Fibroblast of lung (primary cell): Measurements from ENCODE around the gene PAK6. TPM values are rescaled to one million over a fixed set of nuclear protein-coding genes. Genes with fewer than 3 reads are reported as not detected.

Experiments
- DNase-seq, 2 donors: peaks; one replicate each; pipeline versions ENCODE4 v3.0.0 to v3.0.0-alpha.2; 2010; ENCODE audit warnings: low read depth in 2 of 2
- H2AFZ ChIP-seq: 2 replicates; pipeline ENCODE4 v1.5.1; 2012; ENCODE audit warnings: low read length, control low read depth, inconsistent platforms
- H3K27ac ChIP-seq: 2 replicates; pipeline ENCODE4 v1.5.1; 2011; ENCODE audit warnings: low read length, control low read depth; ENCODE audit not compliant: insufficient read depth
- H3K27me3 ChIP-seq: 2 replicates; pipeline ENCODE4 v1.5.1; 2011; ENCODE audit warnings: mild to moderate bottlenecking, low read length; ENCODE audit not compliant: control insufficient read depth, insufficient read depth
- H3K36me3 ChIP-seq: 2 replicates; pipeline ENCODE4 v1.5.1; 2011; ENCODE audit warnings: low read length; ENCODE audit not compliant: control insufficient read depth, insufficient read depth
- H3K4me1 ChIP-seq: 2 replicates; pipeline ENCODE4 v1.5.1; 2011; ENCODE audit warnings: low read length; ENCODE audit not compliant: control insufficient read depth, insufficient read depth; ENCODE audit errors: extremely low read depth
- H3K4me2 ChIP-seq: 2 replicates; pipeline ENCODE4 v1.5.1; 2011; ENCODE audit warnings: low read length, control low read depth; ENCODE audit not compliant: insufficient read depth; ENCODE audit errors: extremely low read depth
- H3K4me3 ChIP-seq, 4 experiments: fragments of 200-600 bp in 1 of 4; sonication (generic) in 1 of 4; replicated peaks in 1 of 4; 2 replicates each; pipeline ENCODE4 v1.5.1; 2011 to 2016; ENCODE audit warnings: low read length in 4 of 4, low read depth in 3 of 4, mild to moderate bottlenecking in 3 of 4, control low read depth in 2 of 4, inconsistent platforms in 1 of 4, mixed read lengths in 1 of 4; ENCODE audit not compliant: insufficient read depth in 1 of 4; ENCODE audit errors: control extremely low read depth in 1 of 4
- H3K79me2 ChIP-seq: 2 replicates; pipeline ENCODE4 v1.5.1; 2012; ENCODE audit warnings: mild to moderate bottlenecking, low read length, inconsistent platforms; ENCODE audit not compliant: control insufficient read depth, insufficient read depth
- H3K9ac ChIP-seq: 2 replicates; pipeline ENCODE4 v1.5.1; 2011; ENCODE audit warnings: mild to moderate bottlenecking, low read length, control low read depth; ENCODE audit not compliant: insufficient read depth
- H3K9me3 ChIP-seq: 2 replicates; pipeline ENCODE4 v1.5.1; 2012; ENCODE audit warnings: low read depth, low read length; ENCODE audit not compliant: control insufficient read depth, insufficient read depth
- H4K20me1 ChIP-seq: 2 replicates; pipeline ENCODE4 v1.5.1; 2011; ENCODE audit warnings: low read length; ENCODE audit not compliant: control insufficient read depth, insufficient read depth; ENCODE audit errors: extremely low read depth
- CTCF ChIP-seq, 2 donors: IDR thresholded peaks in 1 of 2; conservative IDR thresholded peaks in 1 of 2; 1 replicate in 1 of 2; 2 replicates in 1 of 2; pipeline ENCODE4 v1.5.1; 2011 to 2012; ENCODE audit warnings: low read length in 2 of 2, control low read depth in 1 of 2, inconsistent platforms in 1 of 2, low read depth in 1 of 2, mild to moderate bottlenecking in 1 of 2
- EZH2 ChIP-seq: IDR thresholded peaks from 2 replicates; pipeline ENCODE4 v1.5.1; 2012; ENCODE audit warnings: low read length, control low read depth, mild to moderate bottlenecking; ENCODE audit errors: missing control alignments
- polyA plus RNA-seq, 2 donors: library from polyadenylated mRNA; depleted of rRNA in 1 of 2; stranded (reverse) in 1 of 2; unstranded in 1 of 2; fragments of >200 nt; gene quantifications; 2 replicates each; pipeline ENCODE4 v1.2.1, GENCODE V29; 2011 to 2012; ENCODE audit warnings: missing spikeins in 1 of 2
- total RNA-seq: library from RNA; depleted of rRNA; stranded (reverse); fragments of >200 nt; gene quantifications from 2 replicates; pipeline ENCODE4 v1.2.1, GENCODE V29; 2014

PAK6 gene
- total and polyA plus RNA-seq, 2 donors (not counting 1 experiment from before 2014, with no cell fraction given): 0.03 TPM; not detected in 1

DNA sequence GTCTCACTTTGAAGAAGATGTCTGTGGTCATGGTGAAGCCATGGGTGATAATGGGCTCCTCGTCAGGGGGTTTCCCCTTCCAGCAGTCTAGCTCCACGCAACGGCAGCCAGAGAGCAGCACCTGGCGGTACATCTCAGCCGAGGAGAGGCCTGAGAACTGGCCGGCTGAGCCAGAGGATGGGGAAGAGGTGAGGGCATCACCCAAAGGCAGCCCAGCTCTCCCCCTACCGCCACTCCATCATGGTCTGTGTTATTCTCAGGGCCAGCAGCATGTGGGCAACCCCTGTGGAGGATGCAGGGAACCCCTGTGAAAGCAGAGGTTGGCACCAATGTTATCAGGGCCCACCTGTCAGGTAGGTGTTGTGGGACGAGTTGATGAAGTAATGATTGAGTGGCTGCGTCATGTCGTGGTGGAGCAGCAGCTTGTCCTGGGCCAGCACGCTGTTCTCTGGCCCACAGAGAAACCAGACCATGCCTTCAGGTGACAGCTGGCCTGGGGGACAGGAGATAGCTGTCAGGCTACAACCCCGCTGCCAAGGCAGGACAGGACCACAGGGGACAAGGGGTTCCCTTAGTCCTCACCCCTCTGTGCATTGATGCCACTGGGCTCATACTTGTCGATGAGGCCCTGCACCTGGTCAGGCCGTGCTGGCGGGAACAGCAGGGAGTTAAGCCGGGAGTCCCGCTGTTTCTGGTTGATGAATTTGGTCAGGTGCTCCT, 59.5 kb downstream of the PAK6 start:
- H3K27me3 ChIP-seq: peaks cover 18% of the 10 kb centered on the region
- no peak overlapping the region for H3K4me3 ChIP-seq
- no peak overlapping the region for H3K9ac ChIP-seq
- H2AFZ ChIP-seq: no peak overlapping the region
- no peak overlapping the region for H3K27ac ChIP-seq
- H4K20me1 ChIP-seq: no peaks in the 10 kb centered on the region
- no peaks in the 10 kb centered on the region for H3K36me3 ChIP-seq
- no peak for TF ChIP-seq CTCF (conservative IDR thresholded peaks at IDR 0.05 in 1 of 2, IDR thresholded peaks at IDR 0.05 in 1 of 2; ENCODE audit: low read depth in 1 of 2, low read length in 2 of 2)
- TF ChIP-seq EZH2: no peak
- no peaks in the 10 kb centered on the region for H3K9me3 ChIP-seq
- H3K4me1 ChIP-seq: no peaks in the 10 kb centered on the region
- H3K4me2 ChIP-seq: no peak overlapping the region
- DNase-seq: no peak
- H3K79me2 ChIP-seq: no peaks in the 10 kb centered on the region

GRCh38 chr15:40300367-40300766, 61.5 kb downstream of the PAK6 start:
- Histone ChIP-seq H3K9ac (no peak overlapping the region), H3K27ac (no peak overlapping the region), H3K27me3 (peaks cover 24% of the 10 kb centered on the region), H3K9me3 (no peaks in the 10 kb centered on the region), H2AFZ (no peak overlapping the region), H3K79me2 (no peaks in the 10 kb centered on the region), H3K4me2 (no peak overlapping the region), H3K4me1 (no peaks in the 10 kb centered on the region), H4K20me1 (no peaks in the 10 kb centered on the region), H3K36me3 (no peaks in the 10 kb centered on the region), H3K4me3 (no peak overlapping the region)
- DNase-seq: no peak
- no peak for TF ChIP-seq CTCF (conservative IDR thresholded peaks at IDR 0.05 in 1 of 2, IDR thresholded peaks at IDR 0.05 in 1 of 2; ENCODE audit: low read depth in 1 of 2, low read length in 2 of 2)
- TF ChIP-seq EZH2: no peak

DNA sequence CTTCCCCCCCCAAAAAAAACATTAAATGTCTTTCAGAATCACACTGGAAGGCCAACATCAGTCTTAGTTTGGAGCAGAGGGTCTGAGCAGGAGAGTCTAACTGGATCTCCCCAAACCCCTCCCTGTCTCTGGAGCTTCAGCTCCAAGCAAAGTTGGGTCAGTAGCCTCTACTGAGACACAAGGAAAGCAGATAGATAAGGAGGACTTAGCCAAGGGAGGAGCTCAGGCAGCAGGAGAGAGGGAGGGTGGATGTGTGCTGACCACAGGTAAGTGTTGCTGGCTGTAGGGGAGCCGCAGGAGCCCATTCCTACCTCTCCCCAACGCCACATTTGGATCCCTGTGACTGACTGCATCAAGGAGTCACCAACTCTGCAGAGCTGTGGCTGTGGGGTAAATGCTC, 61.9 kb downstream of the PAK6 start:
- no peaks in the 10 kb centered on the region for H3K36me3 ChIP-seq
- H3K9ac ChIP-seq: no peak overlapping the region
- TF ChIP-seq CTCF (conservative IDR thresholded peaks at IDR 0.05 in 1 of 2, IDR thresholded peaks at IDR 0.05 in 1 of 2; ENCODE audit: low read depth in 1 of 2, low read length in 2 of 2) (no peak), EZH2 (no peak)
- H3K4me1 ChIP-seq: no peaks in the 10 kb centered on the region
- no peak overlapping the region for H3K27ac ChIP-seq
- DNase-seq: no peak
- no peak overlapping the region for H2AFZ ChIP-seq
- H3K4me3 ChIP-seq: no peak overlapping the region
- H3K4me2 ChIP-seq: no peak overlapping the region
- no peaks in the 10 kb centered on the region for H3K9me3 ChIP-seq
- no peaks in the 10 kb centered on the region for H4K20me1 ChIP-seq
- no peaks in the 10 kb centered on the region for H3K79me2 ChIP-seq
- peaks cover 28% of the 10 kb centered on the region for H3K27me3 ChIP-seq
